Bronchial epithelial cell (primary cell): ENCODE data around the gene SF3A2. TPM values are rescaled to one million over a fixed set of nuclear protein-coding genes. Genes with fewer than 3 reads are reported as not detected.
A peak's percentile ranks its signal among the peaks of the same experiment; 100 is the strongest.

ENCODE experiments used
- DNase-seq: peaks from one replicate; pipeline ENCODE4 v3.0.0-alpha.2; 2010; ENCODE audit warnings: low read depth
- FAIRE-seq: peaks from 2 replicates; lab custom pipeline; 2011; peaks lifted over from hg19 to GRCh38; lab: Jason Lieb, UNC
- H3K27me3 ChIP-seq: 2 replicates; pipeline ENCODE4 v1.5.1; 2011; ENCODE audit warnings: low read length; ENCODE audit not compliant: control insufficient read depth, insufficient read depth
- H3K36me3 ChIP-seq: 2 replicates; pipeline ENCODE4 v1.5.1; 2011; ENCODE audit warnings: low read length; ENCODE audit not compliant: control insufficient read depth, insufficient read depth
- H3K4me3 ChIP-seq: 2 replicates; pipeline ENCODE4 v1.5.1; 2011; ENCODE audit warnings: mild to moderate bottlenecking, low read depth, low read length, control low read depth
- CTCF ChIP-seq: IDR thresholded peaks from 2 replicates; pipeline ENCODE4 v1.5.1; 2011; ENCODE audit warnings: mild to moderate bottlenecking, moderate library complexity, low read length, control low read depth, inconsistent platforms; ENCODE audit not compliant: insufficient read depth, severe bottlenecking
- total RNA-seq: library from RNA; depleted of rRNA; stranded (reverse); fragments of >200 nt; gene quantifications from 2 replicates; pipeline ENCODE4 v1.2.1, GENCODE V29; 2014

The SF3A2 gene
- total RNA-seq, 1 donor from 2014 or later = 24.2 TPM

GRCh38 chr19:2201473-2202148 lies 35.0 kb upstream of the SF3A2 start:
- Histone ChIP-seq H3K27me3 (no peaks in the 10 kb centered on the region), H3K4me3 (no peak overlapping the region), H3K36me3 (peaks cover 13% of the 10 kb centered on the region)
- DNase-seq (peak; percentile 44), FAIRE-seq (peak; percentile 66)
- TF ChIP-seq CTCF = no peak

- no peaks in the 10 kb centered on the region for H3K27me3 ChIP-seq
- no peak for DNase-seq
- TF ChIP-seq CTCF = no peak
- H3K36me3 ChIP-seq = peaks cover 14% of the 10 kb centered on the region
- H3K4me3 ChIP-seq = no peak overlapping the region
- FAIRE-seq = no peak
These were observed 34.3 kb upstream of the SF3A2 start for GRCh38 chr19:2202366-2202765.

GRCh38 chr19:2207008-2207407 lies 29.6 kb upstream of the SF3A2 start:
- no peak for TF ChIP-seq CTCF
- DNase-seq (no peak), FAIRE-seq (no peak)
- Histone ChIP-seq H3K27me3 (no peaks in the 10 kb centered on the region), H3K4me3 (no peak overlapping the region), H3K36me3 (peaks cover 19% of the 10 kb centered on the region)

GRCh38 chr19:2207991-2208860 lies 28.4 kb upstream of the SF3A2 start:
- DNase-seq = peak; percentile 14
- FAIRE-seq = no peak
- no peak for TF ChIP-seq CTCF
- Histone ChIP-seq H3K4me3 (no peak overlapping the region), H3K27me3 (no peaks in the 10 kb centered on the region), H3K36me3 (peaks cover 22% of the 10 kb centered on the region)

DNA sequence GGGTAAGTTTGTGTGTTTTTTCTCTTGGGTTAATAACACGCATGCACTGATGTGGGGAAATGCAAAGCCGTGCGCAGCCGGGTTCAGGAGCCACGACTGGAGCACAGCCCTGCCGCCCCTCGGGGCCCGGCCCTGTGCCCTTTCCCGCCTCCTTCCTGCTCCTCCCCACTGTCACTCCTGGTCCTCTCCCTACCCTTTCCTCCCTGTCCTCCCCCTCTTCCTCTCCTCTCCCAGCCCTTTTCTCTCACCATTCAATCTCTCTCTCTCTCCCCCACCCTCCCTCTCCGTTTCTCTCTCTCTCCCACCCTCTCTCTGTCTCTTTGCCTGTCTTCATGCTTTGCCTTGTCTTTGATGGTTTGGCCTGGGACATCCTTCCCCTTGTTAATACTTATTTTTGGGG lies 27.6 kb upstream of the SF3A2 start:
- DNase-seq = no peak

More for the DNA sequence above, 27.6 kb upstream of the SF3A2 start:
- Histone ChIP-seq H3K27me3 (no peaks in the 10 kb centered on the region), H3K36me3 (peaks cover 25% of the 10 kb centered on the region), H3K4me3 (no peak overlapping the region)
- FAIRE-seq = no peak
- TF ChIP-seq CTCF = no peak
